Activated CD8-positive, alpha-beta memory T cell treated with anti-CD3 and anti-CD28 coated beads for 4 hours (primary cell): ENCODE results near the gene MYL5.
"Not testable (repeated sequence)": the region's sequence is repeated elsewhere in the genome, so short reads cannot be mapped to it uniquely, and the experiment has no call there.

Experiments used
- DNase-seq, 2 donors: peaks; one replicate each; pipeline ENCODE4 v3.0.0-alpha.2; 2020; ENCODE audit warnings: low read depth in 2 of 2

MYL5 gene

DNA sequence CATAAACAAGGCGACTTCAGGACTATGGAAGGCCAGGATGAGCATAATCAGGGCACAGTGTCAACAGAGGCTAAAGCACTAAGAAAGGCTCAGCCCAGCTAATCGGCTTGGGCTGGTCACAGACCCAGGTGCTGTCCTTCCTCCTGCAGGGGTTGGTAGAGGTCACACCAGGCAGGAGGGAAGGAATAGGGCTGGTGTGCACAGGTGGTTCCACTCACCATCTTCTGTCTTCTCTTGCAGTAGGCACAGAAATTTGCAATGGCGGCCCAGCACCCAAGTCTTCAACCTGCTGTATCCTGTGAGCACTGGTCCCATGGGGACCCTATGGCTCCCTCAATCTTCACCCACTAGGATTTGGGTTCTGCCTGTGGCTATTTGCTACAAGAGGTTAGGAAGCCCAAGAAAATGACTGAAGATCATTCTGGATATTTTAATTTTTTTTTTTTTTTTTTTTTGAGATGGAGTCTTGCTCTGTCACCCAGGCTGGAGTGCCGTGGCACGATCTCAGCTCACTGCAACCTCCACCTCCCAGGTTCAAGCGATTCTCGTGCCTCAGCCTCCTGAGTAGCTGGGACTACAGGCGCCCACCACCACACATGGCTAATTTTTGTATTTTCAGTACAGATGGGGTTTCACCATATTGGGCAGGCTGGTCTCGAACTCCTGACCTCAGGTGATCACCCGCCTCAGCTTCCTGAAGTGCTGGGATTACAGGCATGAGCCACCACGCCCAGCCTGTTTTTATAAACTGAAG, 4.4 kb upstream of the MYL5 start:
- not testable (repeated sequence) for DNase-seq

DNA sequence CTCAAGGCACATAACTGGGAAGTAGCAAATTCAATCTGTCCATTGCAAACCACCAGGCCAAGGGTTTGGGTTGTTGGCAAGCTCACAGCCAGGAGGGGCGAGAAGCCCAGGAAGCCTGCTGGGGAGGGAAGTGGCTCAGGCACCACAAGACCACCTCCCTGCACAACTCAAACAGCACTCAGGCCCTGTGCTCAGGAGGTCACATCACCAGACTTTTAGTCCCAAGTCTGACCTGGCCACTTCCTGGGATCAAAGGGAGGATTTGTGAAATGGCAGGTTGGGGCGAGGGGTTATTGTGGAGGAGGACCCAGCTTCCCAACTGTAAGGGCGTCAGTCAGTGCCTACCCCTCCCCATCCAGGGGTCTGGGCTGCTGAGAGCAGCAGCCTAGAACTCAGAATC, 2.6 kb upstream of the MYL5 start:
- DNase-seq: no peak

DNA sequence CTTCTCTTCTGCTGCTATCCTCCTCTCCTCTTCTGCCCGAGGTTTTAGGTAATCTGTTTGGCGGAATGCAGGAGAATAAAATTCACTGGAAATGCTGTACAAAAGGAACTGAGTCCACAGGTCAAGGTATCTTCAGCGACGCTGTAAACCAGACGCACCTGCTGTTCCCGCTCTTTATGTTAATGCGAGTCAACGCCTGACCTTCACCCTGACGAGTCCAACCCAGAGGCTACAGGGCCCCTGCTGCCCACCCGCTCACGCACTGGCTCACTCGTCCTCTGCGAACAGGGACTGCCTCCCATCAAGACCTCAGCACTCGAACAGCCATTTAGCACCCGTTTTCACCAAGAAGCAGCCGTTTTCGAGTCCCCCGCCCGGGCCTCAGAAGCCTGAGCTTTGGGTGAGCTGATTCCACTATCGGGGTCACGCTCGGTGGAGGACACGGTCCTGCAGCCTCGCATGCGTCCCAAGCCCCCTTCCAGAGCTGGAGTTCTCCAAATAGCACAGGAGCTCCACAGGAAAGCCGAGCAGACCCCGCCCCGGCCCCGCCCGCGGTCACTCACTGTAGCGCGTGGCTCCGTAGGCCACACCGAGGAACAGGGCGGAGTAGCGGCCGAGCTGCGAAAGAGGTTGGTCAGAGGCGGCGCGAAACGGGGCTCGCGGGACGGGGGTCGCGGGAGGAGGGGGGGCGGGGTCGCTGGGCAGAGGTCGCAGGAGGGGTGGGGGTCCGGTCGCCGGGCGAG, 822 bp upstream of the MYL5 start:
- DNase-seq: no peak

DNA sequence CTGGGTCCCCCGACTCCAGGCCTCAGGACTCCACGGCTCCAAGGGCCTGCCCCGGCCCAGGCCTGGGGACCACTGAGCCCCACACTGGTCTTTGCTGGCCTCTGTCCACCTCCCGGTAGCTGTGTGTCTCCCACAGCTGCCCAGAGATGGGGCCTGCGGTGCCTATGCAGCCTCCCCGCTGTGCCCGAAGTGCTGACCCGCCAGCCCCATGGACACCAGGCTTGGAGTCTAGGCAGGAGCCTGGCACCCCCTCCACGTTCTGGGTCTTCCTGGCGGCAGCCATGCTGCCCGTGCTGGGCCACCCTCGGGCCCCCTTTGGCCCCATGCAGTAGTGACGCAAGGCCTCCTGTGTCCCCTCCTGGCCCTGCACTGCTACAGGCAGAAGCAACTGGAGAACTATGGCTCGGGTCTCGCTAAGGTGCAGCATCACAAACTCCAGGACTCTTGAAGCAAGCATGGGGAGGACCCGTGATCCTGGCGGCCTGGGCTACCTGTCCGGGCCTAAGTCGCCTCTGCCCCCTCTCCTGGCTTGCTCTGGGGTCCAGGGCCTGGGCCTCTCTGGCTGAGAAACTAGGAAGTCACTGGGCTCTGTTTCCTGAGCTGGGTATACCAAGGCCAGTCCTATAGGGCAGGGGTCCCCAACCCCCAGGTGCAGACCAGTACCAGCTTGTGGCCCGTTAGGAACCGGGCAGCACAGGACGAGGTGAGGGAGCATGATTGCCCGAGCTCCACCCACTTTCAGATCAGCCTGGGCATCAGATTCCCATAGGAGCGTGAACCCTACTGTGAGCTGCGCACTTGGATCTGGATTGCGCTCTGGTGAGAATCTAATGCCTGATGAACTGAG, 917 bp downstream of the MYL5 start:
- no peak for DNase-seq

DNA sequence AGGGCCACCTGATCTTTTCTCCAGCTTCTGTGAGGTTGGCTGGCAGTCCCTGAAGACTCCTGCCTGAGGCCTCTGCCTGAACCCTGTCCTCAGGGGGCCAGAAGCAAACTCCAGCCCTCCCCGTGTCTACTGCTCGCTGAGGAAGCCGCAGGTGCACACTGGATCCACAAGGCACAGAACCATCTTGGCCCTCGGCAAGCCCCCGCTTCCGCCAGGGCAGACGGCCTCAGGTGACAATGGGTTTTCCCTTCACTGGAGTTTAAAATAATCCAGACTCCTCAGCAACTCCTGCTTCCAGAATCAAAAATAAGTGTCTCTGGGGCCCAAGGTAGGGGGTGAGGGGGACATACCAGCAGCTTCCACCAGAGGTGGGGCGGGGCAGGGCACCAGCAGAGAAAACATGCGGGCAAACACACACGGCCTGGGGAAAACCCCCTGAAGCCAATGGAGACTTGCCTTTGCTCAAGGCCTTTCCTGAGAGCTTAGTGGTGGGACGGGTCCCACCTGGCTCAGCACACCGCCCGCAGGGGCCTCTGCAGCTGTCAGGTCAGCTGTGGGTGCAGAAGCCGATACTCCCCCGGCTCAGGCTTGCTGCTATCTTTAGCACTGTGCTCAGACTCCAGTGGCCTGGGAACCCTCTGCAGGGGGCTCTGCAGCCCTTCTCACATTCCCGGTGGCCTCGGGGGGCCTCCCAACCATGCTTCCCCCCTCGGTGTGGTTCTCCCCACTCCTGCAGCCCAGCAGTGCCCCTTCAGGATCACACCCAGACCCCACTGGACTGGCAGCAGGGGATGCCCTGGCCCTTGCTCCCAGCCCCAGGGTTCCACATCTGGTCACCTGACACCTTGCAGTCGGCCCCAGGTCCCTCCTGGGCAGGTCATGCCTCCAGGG, 1.9 kb downstream of the MYL5 start:
- no peak for DNase-seq

DNA sequence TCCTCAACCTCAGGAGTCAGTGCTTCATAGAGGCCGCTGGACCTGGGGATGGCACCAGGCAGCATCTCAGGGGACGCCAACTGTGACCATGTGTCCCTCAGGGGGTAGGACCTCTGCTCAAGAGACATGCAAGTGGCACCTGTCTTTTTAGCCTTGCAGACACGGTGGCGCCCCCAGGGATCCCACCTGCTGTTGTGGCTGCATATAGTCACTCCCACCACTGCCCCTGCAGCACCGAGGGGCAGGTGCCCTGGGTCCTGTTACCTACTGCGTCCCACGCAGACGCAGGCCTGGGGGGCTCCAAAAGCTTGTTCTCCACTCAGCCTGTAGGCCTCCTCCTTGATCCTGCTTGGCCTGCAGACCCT, 2.5 kb downstream of the MYL5 start:
- DNase-seq: no peak

DNA sequence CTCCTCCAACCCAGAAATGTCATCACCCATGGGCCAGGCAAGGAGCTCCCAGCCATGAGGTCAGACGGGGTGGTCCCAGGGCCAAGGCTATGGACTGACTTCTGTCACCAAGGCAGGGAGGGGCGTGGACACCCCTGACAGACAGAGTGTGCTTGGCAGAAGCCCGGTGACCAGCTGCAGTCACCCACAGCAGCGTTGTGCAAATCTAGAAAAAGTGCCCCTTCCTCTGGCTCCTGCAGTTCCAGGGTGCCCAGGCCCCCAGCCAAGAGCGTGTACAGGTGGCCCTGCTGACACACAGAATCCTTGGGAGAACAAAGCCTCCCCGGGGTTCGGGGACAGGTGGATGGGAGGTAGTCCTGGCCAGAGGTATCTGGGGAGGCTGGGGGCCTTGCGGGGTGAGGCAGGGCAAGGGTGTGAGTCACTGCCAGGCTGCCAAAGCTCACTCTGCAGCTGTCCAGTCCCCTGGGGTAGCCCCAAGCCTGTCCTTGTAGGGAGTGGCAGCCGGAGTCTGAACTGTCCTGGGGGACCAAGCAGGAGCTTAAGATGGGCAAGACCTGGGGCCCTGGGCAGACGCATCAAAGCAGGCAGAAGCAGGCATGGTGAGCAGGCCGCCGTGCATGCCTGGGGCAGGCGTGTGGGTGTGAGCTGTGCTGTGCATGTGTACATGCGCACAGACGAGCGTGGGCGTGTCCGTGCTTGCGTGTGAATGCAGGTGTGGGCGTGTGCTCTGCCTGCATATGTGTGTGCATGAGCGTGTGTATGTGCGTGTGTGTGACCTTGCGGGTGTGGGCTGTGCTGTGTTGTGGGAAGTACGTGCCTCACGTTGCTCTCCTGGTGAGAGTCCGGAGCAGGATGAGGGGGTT, 3.3 kb downstream of the MYL5 start:
- DNase-seq: no peak

DNA sequence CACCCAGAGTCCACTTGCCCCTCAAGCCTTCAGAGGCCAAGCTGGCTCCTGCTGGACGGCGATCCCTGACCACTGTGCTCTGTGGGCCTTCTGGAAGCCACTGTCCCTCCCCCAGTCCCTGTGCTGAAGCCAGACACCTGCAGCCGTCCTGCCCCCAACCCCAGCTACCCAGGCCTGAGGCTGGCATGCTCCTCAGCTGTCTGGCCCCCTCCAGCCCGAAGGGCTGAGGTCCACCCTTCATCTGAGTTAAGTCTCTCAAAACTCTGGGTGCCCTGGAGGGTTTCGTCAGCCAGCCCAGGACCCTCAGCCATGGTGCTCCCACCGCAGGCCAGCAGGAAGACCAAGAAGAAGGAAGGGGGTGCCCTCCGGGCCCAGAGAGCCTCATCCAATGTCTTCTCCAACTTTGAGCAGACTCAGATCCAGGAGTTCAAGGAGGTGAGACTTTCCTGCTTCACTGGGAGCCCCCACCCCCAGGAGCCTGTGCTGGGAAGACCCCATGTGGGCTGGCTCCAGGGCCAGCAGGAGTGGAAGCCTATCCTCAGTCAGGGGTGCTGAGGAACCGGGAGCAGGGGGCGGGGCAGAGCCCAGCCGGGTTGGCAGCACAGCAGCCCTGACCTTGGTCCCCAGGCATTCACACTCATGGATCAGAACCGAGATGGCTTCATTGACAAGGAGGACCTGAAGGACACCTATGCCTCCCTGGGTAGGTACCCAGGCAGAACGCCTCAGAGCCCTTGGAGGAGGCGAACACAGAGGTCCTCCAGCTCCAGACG, 4.2 kb downstream of the MYL5 start:
- DNase-seq: no peak

DNA sequence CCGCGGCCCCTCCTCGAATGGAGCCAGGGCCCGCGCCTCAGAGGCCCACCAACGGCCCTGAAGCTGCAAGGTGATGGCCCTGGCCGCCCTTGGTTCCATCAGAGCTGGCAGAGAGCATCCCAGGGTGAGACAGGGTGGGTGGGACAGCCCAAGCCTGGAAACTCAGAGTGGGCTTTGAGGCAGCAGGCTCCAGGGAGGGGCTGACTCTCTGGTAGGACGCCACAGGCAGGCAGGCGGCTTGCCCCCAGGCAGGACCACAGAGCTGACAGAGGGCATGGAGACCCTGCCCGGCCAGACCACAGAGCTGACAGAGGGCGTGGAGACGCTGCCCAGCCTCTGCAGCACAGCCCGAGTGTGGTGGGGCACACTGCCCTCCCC, 4.8 kb downstream of the MYL5 start:
- no peak for DNase-seq

DNA sequence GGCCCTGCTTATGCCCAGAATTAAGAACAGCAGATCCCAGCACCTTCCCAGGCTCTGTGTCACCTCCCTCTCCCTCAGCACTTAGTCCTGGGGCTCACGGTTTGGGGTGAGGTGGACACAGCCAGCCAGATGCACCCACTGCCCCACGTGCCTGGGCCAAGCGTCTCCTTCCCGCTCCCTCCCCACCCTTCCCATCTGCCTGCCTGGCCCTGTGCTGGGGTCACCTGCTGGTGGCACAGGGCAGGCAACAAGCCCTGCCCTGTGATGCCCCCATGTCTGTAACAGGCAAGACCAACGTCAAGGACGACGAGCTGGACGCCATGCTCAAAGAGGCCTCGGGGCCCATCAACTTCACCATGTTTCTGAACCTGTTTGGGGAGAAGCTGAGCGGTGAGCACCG, 5.3 kb downstream of the MYL5 start:
- no peak for DNase-seq

DNA sequence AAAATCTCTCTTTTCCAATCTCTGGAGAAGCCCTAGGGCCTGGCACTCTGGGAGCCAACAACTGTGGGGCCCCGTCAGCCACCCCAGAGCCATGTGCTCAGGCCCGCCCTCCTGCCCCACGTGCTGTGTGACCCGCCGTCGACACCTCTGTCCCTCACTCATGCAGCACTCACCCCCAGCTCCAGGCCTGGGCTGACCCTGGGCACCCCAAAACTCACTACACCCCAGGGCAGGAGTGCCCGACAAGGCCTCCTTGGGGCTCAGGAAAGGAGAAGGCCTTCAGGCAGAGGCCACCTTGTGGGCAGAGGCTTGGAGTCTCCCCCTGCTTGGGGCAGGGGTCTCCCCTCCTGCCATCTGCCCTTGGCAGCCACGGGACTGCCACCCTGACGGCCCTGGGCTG, 5.7 kb downstream of the MYL5 start:
- no peak for DNase-seq

DNA sequence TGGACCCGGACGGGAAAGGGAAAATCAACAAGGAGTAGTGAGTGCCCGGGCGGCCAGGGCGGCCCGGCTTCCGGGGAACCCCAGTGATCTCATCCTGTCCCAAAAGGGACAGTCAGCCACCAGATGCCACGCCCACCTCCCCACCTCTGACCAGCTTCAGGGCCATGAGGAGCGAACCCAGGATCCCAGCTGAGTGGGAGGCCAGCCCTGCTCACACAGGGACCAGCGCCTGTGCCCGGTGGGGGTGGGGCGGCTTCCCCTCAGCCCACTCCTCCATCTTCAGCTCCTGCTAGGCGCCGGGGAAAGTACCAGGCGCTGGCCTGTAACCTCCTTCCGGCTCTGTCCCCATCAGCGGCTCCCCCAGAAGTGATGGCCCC, 6.2 kb downstream of the MYL5 start:
- DNase-seq: no peak

DNA sequence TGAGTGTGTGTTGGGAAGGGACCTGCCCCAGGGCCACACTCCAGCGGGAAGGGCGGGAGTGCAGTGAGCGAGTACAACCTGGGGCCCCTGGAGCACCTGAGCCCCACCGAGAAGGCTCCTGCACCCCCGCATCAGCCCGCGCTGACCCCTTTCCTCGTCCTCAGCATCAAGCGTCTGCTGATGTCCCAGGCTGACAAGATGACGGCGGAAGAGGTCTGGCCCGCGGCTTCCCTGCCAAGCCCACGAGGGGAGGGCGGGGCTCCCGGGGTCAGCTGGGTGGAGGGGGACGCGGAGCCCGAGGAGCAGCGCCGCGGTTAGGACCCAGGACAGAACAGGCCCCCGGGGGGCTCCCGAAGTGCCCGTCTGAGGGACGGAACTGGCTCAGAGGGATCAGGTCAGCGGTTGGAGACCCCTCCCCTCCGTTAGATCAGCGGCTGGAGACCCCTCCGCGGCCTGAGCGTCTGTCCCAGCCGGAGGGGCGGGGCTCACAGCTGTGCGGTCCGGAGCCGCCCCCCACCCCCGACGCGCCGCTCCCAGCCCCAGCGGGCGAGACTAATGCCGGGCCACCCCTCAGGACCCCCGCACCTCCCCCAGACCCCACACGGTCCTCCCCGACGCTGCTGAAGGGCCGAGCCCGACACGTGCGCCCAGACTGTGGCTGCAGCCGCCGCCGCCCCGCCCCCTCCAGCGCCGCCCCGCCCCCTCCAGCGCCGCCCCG, 6.7 kb downstream of the MYL5 start:
- peak in 1 of 2 donors; percentile 27 for DNase-seq

DNA sequence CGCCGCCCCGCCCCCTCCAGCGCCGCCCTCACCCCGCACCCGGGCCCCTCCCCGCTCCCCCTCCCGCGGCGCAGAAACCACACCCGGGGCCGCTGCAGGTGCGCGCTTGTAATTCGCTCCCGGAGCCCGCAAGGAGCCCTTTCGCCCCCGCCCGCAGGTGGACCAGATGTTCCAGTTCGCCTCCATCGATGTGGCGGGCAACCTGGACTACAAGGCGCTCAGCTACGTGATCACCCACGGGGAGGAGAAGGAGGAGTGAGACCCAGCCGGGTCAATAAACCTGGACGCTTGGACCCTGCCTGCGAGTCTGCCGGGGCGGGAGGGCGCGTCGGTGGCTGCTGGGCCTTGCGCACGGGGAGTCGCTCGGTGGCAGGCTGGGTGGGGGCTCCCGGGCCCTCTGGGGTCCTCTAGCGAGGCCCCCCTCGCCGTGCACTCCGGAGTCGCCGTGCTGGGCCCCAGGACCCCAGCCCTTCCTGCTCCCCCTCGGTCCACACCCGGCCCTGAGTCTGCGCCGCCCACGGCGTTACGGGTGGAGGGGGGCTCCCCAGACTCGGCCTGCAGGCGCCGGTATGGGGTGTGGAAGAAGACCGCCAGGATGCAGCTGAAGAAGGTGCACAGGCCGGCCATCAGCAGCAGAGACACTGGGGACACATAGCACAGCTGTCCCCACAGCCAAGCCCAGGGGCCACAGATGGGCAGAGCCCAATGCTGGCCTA, 7.6 kb downstream of the MYL5 start:
- DNase-seq: no peak

DNA sequence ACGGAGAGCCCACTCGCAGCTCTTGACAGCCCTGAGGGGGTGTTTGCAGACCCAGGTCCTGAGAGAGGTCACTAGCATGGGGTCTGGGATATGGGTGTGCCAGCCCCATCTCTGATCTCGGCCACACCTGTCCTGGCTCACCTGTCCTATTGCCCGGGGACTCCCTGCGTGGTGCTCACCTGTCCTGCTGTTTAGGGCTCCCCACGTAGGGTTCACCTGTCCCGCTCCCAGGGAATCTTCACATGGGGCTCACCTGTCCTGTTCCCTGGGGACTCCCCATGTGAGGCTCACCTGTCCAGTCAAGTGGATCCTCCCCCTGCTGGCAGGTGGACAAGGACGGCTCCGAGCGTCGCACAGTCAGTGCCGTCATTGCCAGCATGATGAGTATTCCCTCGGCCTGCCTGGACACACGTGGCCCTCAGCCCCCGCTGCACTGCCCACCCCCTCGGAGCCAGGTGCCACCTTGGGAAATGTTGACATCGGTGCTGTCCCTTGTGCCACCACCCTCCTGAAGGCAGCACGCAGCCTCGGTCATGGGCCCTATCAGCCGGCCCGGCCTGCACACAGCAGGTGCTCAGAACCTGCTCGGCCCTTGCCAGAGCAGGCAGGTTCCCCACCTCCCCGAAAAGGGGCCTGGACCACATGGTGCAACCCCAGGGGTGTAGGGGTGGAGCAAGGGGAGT, 8.3 kb downstream of the MYL5 start:
- no peak for DNase-seq

DNA sequence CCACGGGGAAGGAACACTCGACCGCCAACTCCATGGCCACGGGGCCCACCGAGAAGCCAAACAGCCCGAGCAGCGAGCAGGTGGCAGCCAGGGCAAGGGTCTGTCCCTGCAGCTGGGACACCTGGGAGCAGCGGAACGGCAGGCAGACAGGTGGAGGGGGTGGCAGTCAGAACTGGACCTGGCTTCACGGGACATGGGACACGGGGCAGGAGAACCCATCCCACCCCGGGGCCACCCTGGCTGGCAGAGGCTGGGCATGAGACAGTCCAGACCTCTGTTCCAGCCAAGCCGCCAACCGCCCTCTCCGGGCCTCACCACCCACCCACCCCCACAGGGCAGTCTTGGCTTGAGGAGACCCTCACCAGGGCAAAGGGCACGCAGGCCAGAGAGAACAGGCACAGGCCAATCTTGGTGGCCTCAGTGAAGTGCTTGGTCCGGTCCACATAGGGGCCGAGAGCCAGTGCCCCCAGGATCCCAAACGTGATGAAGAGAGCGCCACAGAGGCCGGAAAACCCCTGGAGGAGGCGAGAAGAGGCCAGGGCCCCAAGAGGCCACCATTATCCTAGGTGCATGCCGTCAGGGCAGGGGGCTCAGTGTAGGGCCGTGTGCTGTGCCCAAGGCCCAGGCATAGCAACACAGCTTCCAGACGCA, 9.0 kb downstream of the MYL5 start:
- no peak for DNase-seq

DNA sequence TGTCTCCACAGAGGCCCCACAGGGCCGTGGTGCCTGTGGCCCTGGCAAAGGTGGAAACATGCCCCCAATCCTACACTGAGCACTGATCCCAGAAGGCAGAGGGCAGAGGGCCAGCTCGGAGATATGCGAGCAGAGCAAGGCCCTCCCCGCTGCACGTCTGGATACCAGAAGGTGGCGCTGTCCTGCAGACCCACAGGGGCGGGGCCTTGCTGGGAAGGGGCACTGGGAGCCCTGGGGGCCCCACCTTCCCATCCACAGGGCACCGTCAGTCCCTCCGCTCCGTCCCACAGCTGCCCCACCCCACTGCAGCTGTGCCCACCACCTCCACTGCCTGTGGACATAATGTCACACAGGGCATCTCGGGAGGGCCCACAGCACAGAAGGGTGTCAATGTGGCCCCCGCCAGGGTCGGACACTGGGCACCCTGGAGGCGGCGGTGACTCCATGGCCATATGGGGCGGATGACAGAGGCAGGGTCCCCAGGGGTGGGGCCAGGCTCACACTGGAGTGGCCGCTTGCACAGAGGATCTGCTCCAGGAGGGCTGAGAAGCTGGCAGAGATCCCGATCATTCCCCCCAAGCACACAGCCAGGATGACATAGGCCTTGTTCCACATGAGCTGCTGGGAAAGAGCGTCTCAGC, 9.8 kb downstream of the MYL5 start:
- no peak for DNase-seq
